Pancreas (tissue), 10 donors: Measurements from ENCODE around the gene MAGEB16. TPM values are rescaled to one million over a fixed set of nuclear protein-coding genes. Genes with fewer than 3 reads are reported as not detected.
A peak's percentile ranks its signal among the peaks of the same experiment; 100 is the strongest.

Experiments
- ATAC-seq, 4 donors: fragments of 200-7000 bp; cut with Tn5 transposase; one replicate each; pipeline versions ENCODE4 v1.8.0 to v1.9.1; 2020; ENCODE audit warnings: mild to moderate bottlenecking in 4 of 4, moderate library complexity in 4 of 4
- DNase-seq, 6 donors: peaks; one replicate each; pipeline ENCODE4 v3.0.0-alpha.2; 2020
- FAIRE-seq: peaks from 2 replicates; lab custom pipeline; 2012; peaks lifted over from hg19 to GRCh38; lab: Jason Lieb, UNC
- H3K27ac ChIP-seq, 4 donors: fragments of 200-600 bp; sonication (generic); 1 replicate in 3 of 4; 2 replicates in 1 of 4; pipeline versions ENCODE4 v1.5.0 to v1.8.0; 2020
- H3K27me3 ChIP-seq, 4 donors: fragments of 200-600 bp; one replicate each; pipeline ENCODE4 v1.8.0; 2021
- H3K36me3 ChIP-seq, 3 donors: fragments of 200-600 bp; sonication (generic) in 1 of 3; one replicate each; pipeline versions ENCODE4 v1.5.0 to v1.8.0; 2020 to 2021
- H3K4me1 ChIP-seq, 3 donors: fragments of 200-600 bp; one replicate each; pipeline ENCODE4 v1.8.0; 2021
- H3K4me3 ChIP-seq, 4 donors: fragments of 200-600 bp; sonication (generic) in 2 of 4; one replicate each; pipeline versions ENCODE4 v1.5.0 to v1.8.0; 2020 to 2021
- H3K9me3 ChIP-seq, 4 donors: fragments of 200-600 bp; one replicate each; pipeline ENCODE4 v1.8.0; 2021
- WGBS, 2 donors: extraction: QIAGEN DNeasy Blood & Tissue Kit; methylation state at CpG; one replicate each; pipeline ENCODE4 v1.1.7; 2013; 5-methylcytosine and 5-hydroxymethylcytosine counted together
- intact Hi-C, 3 donors: fragments of 100-400 bp; cut with DNase I; formaldehyde crosslinking; loops; one replicate each; pipeline versions ENCODE4 v1.11.1 to v1.14.2; 2022
- polyA plus RNA-seq, 2 donors: library from polyadenylated mRNA; stranded (reverse); fragments of 200-250 nt; gene quantifications; one replicate each; pipeline ENCODE4 v1.2.3, GENCODE V29; 2013
- total RNA-seq, 6 donors: library from RNA; stranded (reverse); fragmentation: NEBNext Ultra II Directional in 4 of 6; extraction: Animal tissue kit (Norgen Biotek cat#: 25700) in 4 of 6; gene quantifications; one replicate each; pipeline versions ENCODE4 v1.2.1 to v1.2.4, GENCODE V29; 2021 to 2023
- TF ChIP-seq, protein P1 (sequence below), 4 donors: fragments of 200-600 bp; sonication (generic) in 3 of 4; IDR thresholded peaks; one replicate each; pipeline versions ENCODE4 v1.5.0 to v1.8.0; 2021; ENCODE audit warnings: antibody characterized with exemption in 4 of 4
- donor health status: healthy with polysubstance abuse.
- donor health status: DM: no; HTN: no; CAD: no; lungs with moderate emphysema.
- donor health status: DM: no; HTN: no; CAD: no.
- donor health status: control.
- donor health status: control.
- donor health status: Bipolar disorder and iron deficiency.
- donor health status: DM: yes; HTN: yes; CAD: no.
- donor health status: DM: no; HTN: no; CAD: no.
- donor health status: DM: no; HTN: no; CAD: no.
- donor health status: DM: yes; HTN: yes; CAD: no.

The MAGEB16 gene
- not detected for total RNA-seq
- not detected for polyA plus RNA-seq

DNA sequence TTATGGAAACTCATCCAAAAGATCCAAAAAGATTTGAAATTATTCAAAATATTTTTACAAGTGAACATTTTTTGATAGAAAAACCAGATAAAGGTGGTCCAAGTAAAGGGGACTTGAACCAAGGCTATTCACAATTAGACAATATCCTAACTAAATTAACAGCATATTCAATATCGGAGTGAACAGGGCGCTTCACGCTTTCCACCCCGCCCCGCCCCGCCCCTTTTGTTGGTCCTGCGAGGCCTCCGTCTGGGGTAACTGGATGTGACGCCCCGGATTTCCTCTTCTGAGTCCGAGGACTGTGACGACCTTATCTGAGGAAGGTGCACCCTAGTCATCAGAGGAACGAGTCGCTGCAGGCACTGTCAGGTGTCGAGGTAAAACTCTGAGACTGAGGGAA lies at the start of gene MAGEB16:
TSS of gene MAGEB16 (plus strand) at position 301 of the 400 bp plus-strand sequence. CDS start 3,855 bp downstream, outside the sequence.
- no peak for DNase-seq
- TF ChIP-seq, protein P1, sequence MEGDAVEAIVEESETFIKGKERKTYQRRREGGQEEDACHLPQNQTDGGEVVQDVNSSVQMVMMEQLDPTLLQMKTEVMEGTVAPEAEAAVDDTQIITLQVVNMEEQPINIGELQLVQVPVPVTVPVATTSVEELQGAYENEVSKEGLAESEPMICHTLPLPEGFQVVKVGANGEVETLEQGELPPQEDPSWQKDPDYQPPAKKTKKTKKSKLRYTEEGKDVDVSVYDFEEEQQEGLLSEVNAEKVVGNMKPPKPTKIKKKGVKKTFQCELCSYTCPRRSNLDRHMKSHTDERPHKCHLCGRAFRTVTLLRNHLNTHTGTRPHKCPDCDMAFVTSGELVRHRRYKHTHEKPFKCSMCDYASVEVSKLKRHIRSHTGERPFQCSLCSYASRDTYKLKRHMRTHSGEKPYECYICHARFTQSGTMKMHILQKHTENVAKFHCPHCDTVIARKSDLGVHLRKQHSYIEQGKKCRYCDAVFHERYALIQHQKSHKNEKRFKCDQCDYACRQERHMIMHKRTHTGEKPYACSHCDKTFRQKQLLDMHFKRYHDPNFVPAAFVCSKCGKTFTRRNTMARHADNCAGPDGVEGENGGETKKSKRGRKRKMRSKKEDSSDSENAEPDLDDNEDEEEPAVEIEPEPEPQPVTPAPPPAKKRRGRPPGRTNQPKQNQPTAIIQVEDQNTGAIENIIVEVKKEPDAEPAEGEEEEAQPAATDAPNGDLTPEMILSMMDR (IDR thresholded peaks at IDR 0.05): no peak
- Histone ChIP-seq H3K9me3 (no peaks in the 10 kb centered on the region), H3K4me3 (no peak within 1 kb of the TSS), H3K27ac (no peak within 1 kb of the TSS), H3K4me1 (no peaks in the 10 kb centered on the region), H3K36me3 (no peaks in the 10 kb centered on the region), H3K27me3 (no peaks in the 10 kb centered on the region)
- ATAC-seq: no peak
- 90 to 95% methylated on average over 15 of the region's 15 CpGs for WGBS, 2 donors
- no peak for FAIRE-seq
- intact Hi-C loops: no loop called here

DNA sequence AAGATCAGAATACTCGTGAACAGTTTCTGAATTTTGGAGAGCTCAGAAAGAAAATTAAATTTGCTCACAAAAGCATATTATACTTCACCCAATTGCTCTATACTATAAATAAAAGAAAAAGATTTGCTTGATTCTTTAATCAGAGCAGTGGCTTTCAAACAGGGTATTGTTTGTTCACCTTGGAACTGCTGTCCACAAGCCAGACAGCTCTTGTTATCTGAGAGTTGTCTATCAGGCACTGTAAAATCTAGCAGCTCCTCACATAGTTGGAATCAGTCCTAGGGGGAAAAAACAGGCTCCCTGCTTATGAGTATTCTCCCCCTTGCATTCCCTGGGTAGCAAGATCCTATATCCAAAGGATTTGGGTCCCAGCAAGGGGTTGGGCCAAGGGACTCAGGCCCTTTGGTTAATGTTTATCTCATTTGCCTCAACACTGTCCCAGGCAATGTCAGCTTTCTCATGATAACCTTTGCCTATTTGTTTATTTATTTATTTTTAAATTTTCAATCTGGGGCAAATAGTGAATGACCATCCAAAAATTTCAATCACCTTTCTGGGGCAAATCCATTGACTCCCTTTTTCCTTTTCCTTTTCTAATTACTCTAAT lies 24.1 kb upstream of the MAGEB16 start:
- H3K9me3 ChIP-seq: no peaks in the 10 kb centered on the region
- peaks cover 0 to 5% (median 0%) of the 10 kb centered on the region in 3 donors for H3K4me1 ChIP-seq
- intact Hi-C loops: no loop called here
- 29 to 33% methylated on average over 1 of the region's 1 CpG for WGBS, 2 donors
- peak in 1 of 4 donors; percentile 73 for ATAC-seq
- peaks cover 0 to 8% (median 6%) of the 10 kb centered on the region in 4 donors for H3K27me3 ChIP-seq
- FAIRE-seq: no peak
- TF ChIP-seq, protein P1 (IDR thresholded peaks at IDR 0.05): no peak
- H3K27ac ChIP-seq: no peak overlapping the region
- DNase-seq: no peak
- no peaks in the 10 kb centered on the region for H3K36me3 ChIP-seq
- no peak overlapping the region for H3K4me3 ChIP-seq

DNA sequence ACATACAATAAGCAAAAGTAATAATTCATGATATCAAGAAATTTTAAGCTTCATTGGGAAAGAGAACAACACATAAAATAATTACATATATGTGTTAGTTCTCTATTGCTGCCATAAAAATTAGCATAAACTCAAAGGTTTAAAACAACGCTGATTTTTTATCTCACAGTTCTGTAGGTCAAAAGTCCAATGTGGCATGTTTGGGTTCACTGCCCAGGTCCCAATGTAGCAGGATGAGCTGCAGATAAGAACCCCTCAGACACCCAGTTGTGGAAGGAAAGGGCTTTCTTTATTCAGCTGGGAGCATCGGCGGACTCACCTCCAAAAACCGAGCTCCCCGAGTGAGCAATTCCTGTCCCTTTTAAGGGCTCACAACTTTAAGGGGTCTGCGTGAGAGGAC lies 13.1 kb upstream of the MAGEB16 start:
- Histone ChIP-seq H3K4me1 (no peaks in the 10 kb centered on the region), H3K27ac (no peak overlapping the region), H3K4me3 (no peak overlapping the region), H3K36me3 (no peaks in the 10 kb centered on the region), H3K9me3 (peaks cover 0 to 5% (median 0%) of the 10 kb centered on the region in 4 donors), H3K27me3 (peaks cover 0 to 9% (median 0%) of the 10 kb centered on the region in 4 donors)
- ATAC-seq: no peak
- no peak for FAIRE-seq
- intact Hi-C loops: no loop called here
- TF ChIP-seq, protein P1 (IDR thresholded peaks at IDR 0.05): no peak
- 70 to 72% methylated on average over 6 of the region's 6 CpGs for WGBS, 2 donors
- DNase-seq: no peak

DNA sequence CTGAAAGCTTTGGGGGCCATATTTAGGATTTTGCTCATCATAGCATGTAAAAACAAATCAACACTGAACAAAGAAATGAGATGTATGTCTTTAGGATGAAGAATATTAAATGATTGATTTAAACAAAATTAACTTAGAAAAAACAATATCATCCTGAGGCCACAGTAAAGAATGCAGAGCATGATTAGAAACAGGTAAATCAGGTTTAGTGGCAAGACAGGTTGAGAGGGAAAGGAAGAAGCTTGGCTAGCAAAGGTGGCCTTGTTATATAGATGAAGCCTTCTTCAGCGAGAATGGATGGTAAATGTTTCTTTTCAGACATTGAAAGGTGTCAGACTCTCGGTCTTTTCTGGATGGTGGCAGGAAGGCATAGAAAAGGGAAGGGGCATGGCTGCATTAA lies 11.9 kb upstream of the MAGEB16 start:
- peaks cover 0 to 5% (median 0%) of the 10 kb centered on the region in 4 donors for H3K9me3 ChIP-seq
- intact Hi-C loops: no loop called here
- no peaks in the 10 kb centered on the region for H3K36me3 ChIP-seq
- no peak overlapping the region for H3K4me3 ChIP-seq
- no peak for ATAC-seq
- TF ChIP-seq, protein P1 (IDR thresholded peaks at IDR 0.05): no peak
- H3K27me3 ChIP-seq: peaks cover 0 to 5% (median 0%) of the 10 kb centered on the region in 4 donors
- no peak overlapping the region for H3K27ac ChIP-seq
- H3K4me1 ChIP-seq: no peaks in the 10 kb centered on the region
- WGBS, 2 donors: 35 to 43% methylated on average over 2 of the region's 2 CpGs
- no peak for DNase-seq
- peak; percentile 23 for FAIRE-seq

DNA sequence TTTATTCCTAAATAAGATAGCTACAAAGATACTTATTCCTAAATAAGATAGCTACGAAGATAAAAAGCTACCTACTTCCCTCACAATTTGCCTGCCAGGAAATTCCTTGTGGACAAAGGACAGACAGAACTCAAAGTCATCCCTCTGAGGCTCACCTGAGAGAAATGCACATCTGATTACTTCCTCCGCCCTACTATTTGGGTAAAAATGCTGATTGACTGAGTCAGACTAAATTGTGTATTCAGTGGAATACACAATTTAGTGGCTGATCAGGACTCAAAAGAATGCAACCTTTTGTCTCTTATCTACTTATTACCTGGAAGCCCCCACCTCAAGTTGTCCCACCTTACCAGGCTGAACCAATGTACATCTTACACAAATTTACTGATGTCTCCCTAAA lies 10.3 kb upstream of the MAGEB16 start:
- WGBS, 2 donors: 73 to 83% methylated on average over 2 of the region's 2 CpGs
- Histone ChIP-seq H3K9me3 (peaks cover 0 to 5% (median 0%) of the 10 kb centered on the region in 4 donors), H3K36me3 (no peaks in the 10 kb centered on the region), H3K4me3 (no peak overlapping the region), H3K27me3 (no peaks in the 10 kb centered on the region), H3K27ac (no peak overlapping the region), H3K4me1 (no peaks in the 10 kb centered on the region)
- TF ChIP-seq, protein P1 (IDR thresholded peaks at IDR 0.05): no peak
- ATAC-seq (no peak), DNase-seq (no peak), FAIRE-seq (no peak)
- intact Hi-C loops: no loop called here
